ENCODE data around the gene TEAD2. TPM values are rescaled to one million over a fixed set of nuclear protein-coding genes. Genes with fewer than 3 reads are reported as not detected.

TEAD2 gene
- total RNA-seq, 1 experiment from 2014 or later, result 30.3 TPM

Other genes with a start within 250 kb of the TEAD2 start
- gene LIN7B, start 248.0 kb downstream of the TEAD2 start, total RNA-seq (2014; rRNA removed; shearing (Covaris generic)), result 0.16 and 8.5 TPM in 2 replicates
- not detected in 2 replicates for gene C19orf73, start 243.3 kb downstream of the TEAD2 start, total RNA-seq (2014; rRNA removed; shearing (Covaris generic))
- gene PPFIA3, start 242.9 kb downstream of the TEAD2 start, total RNA-seq (2014; rRNA removed; shearing (Covaris generic)), result 3.4 and 4.7 TPM in 2 replicates
- gene HRC, start 207.0 kb downstream of the TEAD2 start, total RNA-seq (2014; rRNA removed; shearing (Covaris generic)), result 0.07 TPM in 1 of 2 replicates, not detected in the other
- 3.6 and 7.6 TPM in 2 replicates for gene TRPM4, start 204.6 kb downstream of the TEAD2 start, total RNA-seq (2014; rRNA removed; shearing (Covaris generic))
- gene SLC6A16, start 37.2 kb downstream of the TEAD2 start, total RNA-seq (2014; rRNA removed; shearing (Covaris generic)), result not detected in 2 replicates
- gene CD37, start 27.0 kb downstream of the TEAD2 start, total RNA-seq (2014; rRNA removed; shearing (Covaris generic)), result not detected in 2 replicates
- gene DKKL1, start 1.5 kb upstream of the TEAD2 start, total RNA-seq (2014; rRNA removed; shearing (Covaris generic)), result 0.21 TPM in 1 of 2 replicates, not detected in the other
- gene KASH5, start 25.8 kb upstream of the TEAD2 start, total RNA-seq (2014; rRNA removed; shearing (Covaris generic)), result not detected in 2 replicates
- not detected in 2 replicates for gene PTH2, start 61.0 kb upstream of the TEAD2 start, total RNA-seq (2014; rRNA removed; shearing (Covaris generic))
- gene GFY, start 63.0 kb upstream of the TEAD2 start, total RNA-seq (2014; rRNA removed; shearing (Covaris generic)), result not detected in 2 replicates
- gene SLC17A7, start 79.1 kb upstream of the TEAD2 start, total RNA-seq (2014; rRNA removed; shearing (Covaris generic)), result 0.12 TPM in 1 of 2 replicates, not detected in the other
- gene PIH1D1, start 89.4 kb upstream of the TEAD2 start, total RNA-seq (2014; rRNA removed; shearing (Covaris generic)), result 103 and 119 TPM in 2 replicates
- gene ALDH16A1, start 90.8 kb upstream of the TEAD2 start, total RNA-seq (2014; rRNA removed; shearing (Covaris generic)), result 41.6 and 47.0 TPM in 2 replicates
- 4.7 and 6.2 TPM in 2 replicates for gene FLT3LG, start 111.8 kb upstream of the TEAD2 start, total RNA-seq (2014; rRNA removed; shearing (Covaris generic))
- 1,452 and 1,525 TPM in 2 replicates for gene RPL13A, start 125.2 kb upstream of the TEAD2 start, total RNA-seq (2014; rRNA removed; shearing (Covaris generic))
- 2,104 and 3,140 TPM in 2 replicates for gene RPS11, start 134.0 kb upstream of the TEAD2 start, total RNA-seq (2014; rRNA removed; shearing (Covaris generic))
- gene FCGRT, start 150.2 kb upstream of the TEAD2 start, total RNA-seq (2014; rRNA removed; shearing (Covaris generic)), result 0.17 and 0.77 TPM in 2 replicates
- gene RCN3, start 165.6 kb upstream of the TEAD2 start, total RNA-seq (2014; rRNA removed; shearing (Covaris generic)), result 0.46 TPM in 1 of 2 replicates, not detected in the other
- 131 and 142 TPM in 2 replicates for gene NOSIP, start 218.1 kb upstream of the TEAD2 start, total RNA-seq (2014; rRNA removed; shearing (Covaris generic))
- 0.43 and 0.79 TPM in 2 replicates for gene PRRG2, start 218.9 kb upstream of the TEAD2 start, total RNA-seq (2014; rRNA removed; shearing (Covaris generic))
- gene PRR12, start 228.8 kb upstream of the TEAD2 start, total RNA-seq (2014; rRNA removed; shearing (Covaris generic)), result 2.3 and 4.7 TPM in 2 replicates